Measurements from ENCODE around the gene SLIT1. TPM values are rescaled to one million over a fixed set of nuclear protein-coding genes. Genes with fewer than 3 reads are reported as not detected.

Gene SLIT1
- total RNA-seq, 4 donors from 2014 or later = 0.10 to 0.13 TPM; not detected in 2

GRCh38 chr10:97010695-97011206, 175.0 kb downstream of the SLIT1 start:
- no peak for DNase-seq
- in situ Hi-C loops (cut with MboI; ENCODE audit: low sequenced_read_pairs in 4 of 4) (no loop called here), intact Hi-C loops (cut with DNase I; ENCODE audit: low total_unique reads) (no loop called here)
- Histone ChIP-seq H3K27me3 (no peaks in the 10 kb centered on the region), H3K36me3 (no peaks in the 10 kb centered on the region), H3K4me1 (peaks cover 9 to 12% of the 10 kb centered on the region in 2 donors), H3K4me3 (no peak overlapping the region), H3K9me3 (no peaks in the 10 kb centered on the region), H3K27ac (no peak overlapping the region)
- ATAC-seq = no peak
- TF ChIP-seq POLR2A (IDR thresholded peaks at IDR 0.05) (no peak), CTCF (IDR thresholded peaks at IDR 0.05 in 4 of 5, conservative IDR thresholded peaks at IDR 0.05 in 1 of 5) (no peak)

- ATAC-seq = no peak
- Histone ChIP-seq H3K9me3 (no peaks in the 10 kb centered on the region), H3K27me3 (no peaks in the 10 kb centered on the region), H3K27ac (no peak overlapping the region), H3K36me3 (no peaks in the 10 kb centered on the region), H3K4me3 (no peak overlapping the region), H3K4me1 (no peaks in the 10 kb centered on the region)
- DNase-seq = no peak
- in situ Hi-C loops (cut with MboI; ENCODE audit: low sequenced_read_pairs in 4 of 4) (no loop called here), intact Hi-C loops (cut with DNase I; ENCODE audit: low total_unique reads) (no loop called here)
- TF ChIP-seq POLR2A (IDR thresholded peaks at IDR 0.05) (no peak), CTCF (IDR thresholded peaks at IDR 0.05 in 4 of 5, conservative IDR thresholded peaks at IDR 0.05 in 1 of 5) (no peak)
These were observed 178.3 kb downstream of the SLIT1 start for GRCh38 chr10:97007417-97007816.

GRCh38 chr10:97006364-97006763, 179.4 kb downstream of the SLIT1 start:
- no peak for ATAC-seq
- in situ Hi-C loops (cut with MboI; ENCODE audit: low sequenced_read_pairs in 4 of 4) = no loop called here
- intact Hi-C loops (cut with DNase I; ENCODE audit: low total_unique reads) = no loop called here

GRCh38 chr10:97005349-97005748, 180.4 kb downstream of the SLIT1 start:
- no peaks in the 10 kb centered on the region for H3K36me3 ChIP-seq
- no peak for ATAC-seq
- no peak overlapping the region for H3K27ac ChIP-seq
- H3K27me3 ChIP-seq = no peaks in the 10 kb centered on the region
- DNase-seq = no peak
- no peak for TF ChIP-seq POLR2A (IDR thresholded peaks at IDR 0.05)
- TF ChIP-seq CTCF (IDR thresholded peaks at IDR 0.05 in 4 of 5, conservative IDR thresholded peaks at IDR 0.05 in 1 of 5) = no peak
- in situ Hi-C loops (cut with MboI; ENCODE audit: low sequenced_read_pairs in 4 of 4) (no loop called here), intact Hi-C loops (cut with DNase I; ENCODE audit: low total_unique reads) (no loop called here)
- H3K9me3 ChIP-seq = no peaks in the 10 kb centered on the region
- no peak overlapping the region for H3K4me3 ChIP-seq
- H3K4me1 ChIP-seq = no peaks in the 10 kb centered on the region

More at GRCh38 chr10:97006364-97006763, 179.4 kb downstream of the SLIT1 start:
- no peak for DNase-seq
- no peak for TF ChIP-seq CTCF (IDR thresholded peaks at IDR 0.05 in 4 of 5, conservative IDR thresholded peaks at IDR 0.05 in 1 of 5)
- no peak for TF ChIP-seq POLR2A (IDR thresholded peaks at IDR 0.05)
- Histone ChIP-seq H3K4me1 (no peaks in the 10 kb centered on the region), H3K27ac (no peak overlapping the region), H3K27me3 (no peaks in the 10 kb centered on the region), H3K9me3 (no peaks in the 10 kb centered on the region), H3K36me3 (no peaks in the 10 kb centered on the region), H3K4me3 (no peak overlapping the region)

- H3K27me3 ChIP-seq = no peaks in the 10 kb centered on the region
- H3K4me3 ChIP-seq = no peak overlapping the region
- H3K4me1 ChIP-seq = no peaks in the 10 kb centered on the region
- H3K36me3 ChIP-seq = no peaks in the 10 kb centered on the region
- ATAC-seq = no peak
- TF ChIP-seq CTCF (IDR thresholded peaks at IDR 0.05 in 4 of 5, conservative IDR thresholded peaks at IDR 0.05 in 1 of 5) = no peak
- no peak for TF ChIP-seq POLR2A (IDR thresholded peaks at IDR 0.05)
- intact Hi-C loops (cut with DNase I; ENCODE audit: low total_unique reads) = no loop called here
- no peaks in the 10 kb centered on the region for H3K9me3 ChIP-seq
- DNase-seq = no peak
- no peak overlapping the region for H3K27ac ChIP-seq
- in situ Hi-C loops (cut with MboI; ENCODE audit: low sequenced_read_pairs in 4 of 4) = no loop called here
These were observed 181.2 kb downstream of the SLIT1 start for GRCh38 chr10:97004591-97004990.
